ENCODE results near the gene ZDHHC7.

The ZDHHC7 gene

DNA sequence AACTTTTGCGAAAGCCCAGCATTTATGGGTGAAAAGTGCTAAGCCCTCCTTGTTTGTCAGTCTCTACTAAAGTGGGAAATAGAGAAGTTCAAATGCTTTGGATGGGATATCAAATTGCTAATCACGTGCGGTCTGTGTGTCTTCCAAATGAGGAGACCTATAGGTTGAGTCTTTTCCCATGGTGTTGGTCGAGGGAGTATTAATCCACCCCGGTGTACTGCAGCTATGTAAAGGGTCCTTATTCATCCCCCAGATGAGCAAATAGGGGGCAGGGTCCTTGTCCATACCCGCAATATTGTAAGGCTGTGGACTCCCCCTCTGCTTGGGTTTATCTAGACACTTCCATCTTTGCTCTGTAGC is 30.8 kb upstream of the ZDHHC7 start:
- TF ChIP-seq, protein P1, sequence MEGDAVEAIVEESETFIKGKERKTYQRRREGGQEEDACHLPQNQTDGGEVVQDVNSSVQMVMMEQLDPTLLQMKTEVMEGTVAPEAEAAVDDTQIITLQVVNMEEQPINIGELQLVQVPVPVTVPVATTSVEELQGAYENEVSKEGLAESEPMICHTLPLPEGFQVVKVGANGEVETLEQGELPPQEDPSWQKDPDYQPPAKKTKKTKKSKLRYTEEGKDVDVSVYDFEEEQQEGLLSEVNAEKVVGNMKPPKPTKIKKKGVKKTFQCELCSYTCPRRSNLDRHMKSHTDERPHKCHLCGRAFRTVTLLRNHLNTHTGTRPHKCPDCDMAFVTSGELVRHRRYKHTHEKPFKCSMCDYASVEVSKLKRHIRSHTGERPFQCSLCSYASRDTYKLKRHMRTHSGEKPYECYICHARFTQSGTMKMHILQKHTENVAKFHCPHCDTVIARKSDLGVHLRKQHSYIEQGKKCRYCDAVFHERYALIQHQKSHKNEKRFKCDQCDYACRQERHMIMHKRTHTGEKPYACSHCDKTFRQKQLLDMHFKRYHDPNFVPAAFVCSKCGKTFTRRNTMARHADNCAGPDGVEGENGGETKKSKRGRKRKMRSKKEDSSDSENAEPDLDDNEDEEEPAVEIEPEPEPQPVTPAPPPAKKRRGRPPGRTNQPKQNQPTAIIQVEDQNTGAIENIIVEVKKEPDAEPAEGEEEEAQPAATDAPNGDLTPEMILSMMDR (IDR thresholded peaks at IDR 0.05; ENCODE audit: low read depth, low read length), result no peak
- DNase-seq (ENCODE audit: extremely low read depth, low read depth), result no peak

DNA sequence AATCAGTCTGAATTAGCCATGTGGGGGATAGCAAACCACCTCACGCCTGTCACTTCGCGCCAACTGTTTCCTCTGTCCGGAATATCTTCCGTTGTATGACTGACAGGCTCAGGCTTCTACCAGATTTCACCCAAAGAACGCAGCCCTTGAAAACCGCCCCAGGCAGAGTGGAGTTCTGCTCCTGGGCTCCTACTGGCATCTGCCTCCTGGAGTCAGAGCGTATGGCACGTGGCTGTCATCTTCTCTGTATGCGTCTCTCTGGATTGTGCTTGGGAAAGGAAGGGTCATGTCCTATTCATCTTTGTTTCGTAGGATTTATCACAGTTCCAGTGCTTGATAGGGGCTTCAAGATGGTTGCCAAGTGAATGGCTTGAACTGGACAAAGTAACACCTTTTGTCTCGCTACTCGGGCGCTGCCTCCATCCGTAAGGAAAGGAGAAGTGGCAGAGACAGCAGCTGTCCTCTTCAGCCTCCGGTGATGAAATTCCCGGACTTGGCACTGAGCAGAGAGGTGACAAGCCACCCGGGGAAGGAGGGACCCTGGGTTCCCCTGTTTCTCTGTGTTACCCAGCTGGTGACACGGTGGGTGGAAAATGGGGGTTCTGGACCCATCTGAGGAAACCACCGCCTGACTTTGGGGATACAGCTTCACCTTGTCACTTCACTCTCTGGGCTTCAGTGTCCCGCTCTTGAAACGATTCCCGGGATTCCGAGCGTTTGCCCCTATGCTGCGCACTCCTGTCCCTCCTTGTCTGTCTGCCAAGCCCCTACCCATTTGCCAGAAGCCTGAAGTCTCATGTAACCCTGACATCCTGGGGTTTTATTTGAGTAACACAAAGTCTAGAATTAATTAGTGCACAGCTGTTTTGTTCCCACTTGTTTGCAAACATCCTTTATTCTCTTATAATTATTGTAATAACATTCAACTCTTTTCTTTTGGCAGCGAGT is 30.2 kb upstream of the ZDHHC7 start:
- TF ChIP-seq, protein P1 (IDR thresholded peaks at IDR 0.05; ENCODE audit: low read depth, low read length), result no peak
- DNase-seq (ENCODE audit: extremely low read depth, low read depth), result no peak

DNA sequence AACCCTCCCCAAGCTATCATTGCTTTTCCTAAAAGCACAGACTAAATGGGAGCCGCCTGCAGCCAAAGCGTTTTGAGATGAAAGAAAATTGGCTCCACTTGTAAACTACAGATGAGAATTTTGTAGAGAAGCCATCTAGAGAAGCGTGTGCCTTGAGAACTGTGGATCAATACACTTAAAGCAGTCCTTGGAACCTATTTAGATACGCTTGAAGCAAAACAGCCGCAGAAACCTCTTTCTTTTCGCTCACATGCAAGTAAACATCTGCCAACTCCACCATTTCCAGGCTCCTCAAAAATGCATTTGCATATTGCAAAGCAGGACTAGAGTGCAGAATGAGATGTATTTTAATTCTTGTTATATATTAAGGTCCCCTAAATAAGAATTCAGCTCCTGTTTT is 29.4 kb upstream of the ZDHHC7 start:
- DNase-seq (ENCODE audit: extremely low read depth, low read depth), result no peak
- TF ChIP-seq, protein P1 (IDR thresholded peaks at IDR 0.05; ENCODE audit: low read depth, low read length), result no peak

- TF ChIP-seq, protein P1 (IDR thresholded peaks at IDR 0.05; ENCODE audit: low read depth, low read length), result no peak
- DNase-seq (ENCODE audit: extremely low read depth, low read depth), result no peak
Observed at GRCh38 chr16:85037721-85038120, 26.4 kb upstream of the ZDHHC7 start.

- TF ChIP-seq, protein P1 (IDR thresholded peaks at IDR 0.05; ENCODE audit: low read depth, low read length), result no peak
- DNase-seq (ENCODE audit: extremely low read depth, low read depth), result no peak
Observed at GRCh38 chr16:85037050-85037410, 25.7 kb upstream of the ZDHHC7 start.

DNA sequence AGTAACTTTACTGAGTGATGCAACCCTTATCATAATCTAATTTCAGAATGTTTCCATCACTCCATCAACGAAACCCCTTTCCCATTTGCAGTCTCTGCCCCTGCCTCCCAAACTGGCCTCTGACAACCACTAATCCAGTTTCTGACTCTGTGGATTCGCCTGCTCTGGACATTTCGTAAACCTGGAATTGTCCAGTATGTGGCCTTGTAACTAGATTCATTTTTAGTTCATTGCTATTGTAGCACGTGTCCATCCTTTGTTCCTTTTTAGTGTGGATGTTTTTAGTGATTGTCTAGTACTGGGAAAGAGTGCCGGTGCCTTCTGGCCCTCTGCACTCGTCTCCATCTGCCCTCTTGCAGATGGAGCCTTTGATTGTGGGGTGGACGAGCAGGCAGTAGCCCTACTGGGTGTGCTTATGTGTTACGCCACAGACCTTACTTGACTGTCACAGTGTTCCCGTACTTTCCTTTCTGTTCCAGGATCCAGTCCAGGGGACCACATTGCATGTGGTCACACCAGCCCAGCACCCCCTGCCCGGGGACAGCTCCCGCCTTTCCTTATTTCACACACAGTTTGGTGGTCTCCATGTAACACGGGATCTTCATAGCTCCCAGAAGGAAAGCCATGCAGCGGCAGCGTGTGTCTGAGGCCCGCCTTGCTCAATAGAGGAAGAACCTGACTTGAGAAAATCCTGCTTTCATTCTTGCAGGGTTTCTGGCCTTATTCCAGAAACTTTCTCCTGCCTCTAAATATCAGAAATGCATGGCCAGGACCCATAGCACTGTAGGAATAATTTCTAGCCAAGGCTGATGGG is 25.1 kb upstream of the ZDHHC7 start:
- TF ChIP-seq, protein P1 (IDR thresholded peaks at IDR 0.05; ENCODE audit: low read depth, low read length), result no peak
- no peak for DNase-seq (ENCODE audit: extremely low read depth, low read depth)
